WTC11 (cell line): ENCODE data around the gene COL18A1.

Source experiments
- CTCF ChIP-seq: fragments of 200-600 bp; IDR thresholded peaks from 2 replicates; pipeline ENCODE4 v1.8.0; 2022; ENCODE audit warnings: antibody characterized with exemption
- E2F5 ChIP-seq: sonication (generic); formaldehyde crosslinking; IDR thresholded peaks from 2 replicates; pipeline ENCODE4 v1.8.1; 2022; ENCODE audit warnings: mild to moderate bottlenecking, moderate library complexity, missing genetic modification reagents
- ELF4 ChIP-seq: sonication (generic); formaldehyde crosslinking; IDR thresholded peaks from 2 replicates; pipeline ENCODE4 v1.8.1; 2022; ENCODE audit warnings: low read depth, mild to moderate bottlenecking, moderate library complexity, missing genetic modification reagents
- NFYB ChIP-seq: sonication (generic); formaldehyde crosslinking; conservative IDR thresholded peaks from 2 replicates; pipeline ENCODE4 v1.8.0; 2022; ENCODE audit warnings: low read depth, missing genetic modification reagents
- SP1 ChIP-seq: sonication (generic); formaldehyde crosslinking; conservative IDR thresholded peaks from 2 replicates; pipeline ENCODE4 v1.8.1; 2022; ENCODE audit warnings: missing genetic modification reagents
- ZNF121 ChIP-seq: sonication (generic); formaldehyde crosslinking; IDR thresholded peaks from 2 replicates; pipeline ENCODE4 v1.8.0; 2023; ENCODE audit warnings: missing genetic modification reagents
- ZSCAN18 ChIP-seq: fragments of 250-450 bp; sonication (Bioruptor Pico); IDR thresholded peaks from 2 replicates; pipeline ENCODE4 v2.1.2; 2022; ENCODE audit warnings: mild to moderate bottlenecking, moderate library complexity

GRCh38 chr21:45445369-45445768 lies 40.4 kb downstream of the COL18A1 start:
- TF ChIP-seq CTCF (no peak), ZNF121 (CRISPR knock-in tag) (no peak), SP1 (CRISPR knock-in tag) (no peak), ELF4 (CRISPR knock-in tag) (no peak), NFYB (CRISPR knock-in tag) (no peak), ZSCAN18 (no peak), E2F5 (no peak)
